ENCODE results near the gene OR4F17.
"Not testable (repeated sequence)": the region's sequence is repeated elsewhere in the genome, so short reads cannot be mapped to it uniquely, and the experiment has no call there.

The OR4F17 gene

GRCh38 chr19:106804-107203, at the start of gene OR4F17:
OR4F17 (plus strand) TSS chr19:107104; CDS start chr19:110679, 3,575 bp downstream.
- DNase-seq: not testable (repeated sequence)

DNA sequence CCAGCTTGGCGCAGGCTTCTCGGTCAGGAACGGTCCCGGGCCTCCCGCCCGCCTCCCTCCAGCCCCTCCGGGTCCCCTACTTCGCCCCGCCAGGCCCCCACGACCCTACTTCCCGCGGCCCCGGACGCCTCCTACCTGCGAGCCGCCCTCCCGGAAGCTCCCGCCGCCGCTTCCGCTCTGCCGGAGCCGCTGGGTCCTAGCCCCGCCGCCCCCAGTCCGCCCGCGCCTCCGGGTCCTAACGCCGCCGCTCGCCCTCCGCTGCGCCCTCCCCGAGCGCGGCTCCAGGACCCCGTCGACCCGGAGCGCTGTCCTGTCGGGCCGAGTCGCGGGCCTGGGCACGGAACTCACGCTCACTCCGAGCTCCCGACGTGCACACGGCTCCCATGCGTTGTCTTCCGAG, 36.1 kb upstream of the OR4F17 start:
- DNase-seq: not testable (repeated sequence)

GRCh38 chr19:82864-83263, 24.0 kb upstream of the OR4F17 start:
- DNase-seq: not testable (repeated sequence)

DNA sequence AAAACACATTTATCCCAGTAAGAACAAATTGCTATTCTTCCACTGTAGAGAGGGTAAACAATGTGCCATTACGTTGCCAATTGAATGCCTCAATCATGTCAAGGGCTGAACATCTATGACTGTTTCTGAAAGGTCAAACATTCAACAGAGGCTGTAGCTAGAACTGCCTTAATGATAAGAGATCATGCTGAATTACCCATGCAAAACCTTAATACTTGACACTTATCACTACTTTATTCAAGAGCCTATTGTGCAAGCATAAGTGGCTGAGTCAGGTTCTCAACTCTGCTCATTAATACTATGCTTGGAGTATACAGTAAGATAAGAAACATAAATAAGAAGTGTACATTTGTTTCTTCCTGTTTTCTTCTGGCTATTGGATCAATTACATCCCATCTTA, 23.3 kb upstream of the OR4F17 start:
- DNase-seq: not testable (repeated sequence)

GRCh38 chr19:90678-91077, 16.2 kb upstream of the OR4F17 start:
- not testable (repeated sequence) for DNase-seq

GRCh38 chr19:94794-95193, 12.1 kb upstream of the OR4F17 start:
- DNase-seq: not testable (repeated sequence)

GRCh38 chr19:97647-98046, 9.3 kb upstream of the OR4F17 start:
- DNase-seq: not testable (repeated sequence)

GRCh38 chr19:120443-121140, 13.7 kb downstream of the OR4F17 start:
- DNase-seq: not testable (repeated sequence)
